Cardiac muscle cell (in vitro differentiated cells and primary cell): ENCODE data around the gene ZDHHC11. TPM values are rescaled to one million over a fixed set of nuclear protein-coding genes. Genes with fewer than 3 reads are reported as not detected.
"Not testable (repeated sequence)": the region's sequence is repeated elsewhere in the genome, so short reads cannot be mapped to it uniquely, and the experiment has no call there.

Experiments used
- DNase-seq, 2 donors: peaks; one replicate each; pipeline versions ENCODE4 v3.0.0 to v3.0.0-alpha.2; 2010 to 2017; ENCODE audit warnings: low read depth in 1 of 2, low spot score in 1 of 2
- H3K27ac ChIP-seq: fragments of 200-600 bp; sonication (generic); 2 replicates; pipeline ENCODE4 v1.5.1; 2016
- H3K27me3 ChIP-seq: fragments of 200-600 bp; sonication (generic); 2 replicates; pipeline ENCODE4 v1.6.0; 2016; ENCODE audit warnings: control low read depth
- H3K36me3 ChIP-seq: fragments of 200-600 bp; sonication (generic); 2 replicates; pipeline ENCODE4 v1.5.1; 2016; ENCODE audit warnings: control low read depth
- H3K4me1 ChIP-seq: fragments of 200-600 bp; sonication (generic); 2 replicates; pipeline ENCODE4 v1.8.1; 2017; ENCODE audit warnings: low read depth, mild to moderate bottlenecking, mixed run types
- H3K4me3 ChIP-seq: fragments of 200-600 bp; sonication (generic); 2 replicates; pipeline ENCODE4 v1.5.1; 2016; ENCODE audit warnings: mild to moderate bottlenecking
- H3K9me3 ChIP-seq: fragments of 200-600 bp; sonication (generic); 2 replicates; pipeline ENCODE4 v1.5.1; 2017; ENCODE audit warnings: low read depth, mild to moderate bottlenecking, control low read depth
- CTCF ChIP-seq: IDR thresholded peaks from 2 replicates; pipeline ENCODE4 v1.5.1; 2012; ENCODE audit warnings: low read depth, mild to moderate bottlenecking, low read length
- polyA plus RNA-seq: library from polyadenylated mRNA; unstranded; fragments of >200 nt; fragmentation: Nextera tagmentation; extraction: Ambion mirVana; gene quantifications from 2 replicates; pipeline ENCODE4 v1.2.1, GENCODE V29; 2016
- total RNA-seq: library from RNA; depleted of rRNA; stranded (reverse); fragments of >200 nt; gene quantifications from 2 replicates; pipeline ENCODE4 v1.2.3, GENCODE V29; 2016

The ZDHHC11 gene
- total and polyA plus RNA-seq, 2 experiments from 2014 or later: 12.4 TPM

GRCh38 chr5:763397-763796, 87.4 kb downstream of the ZDHHC11 start:
- TF ChIP-seq CTCF: no peak
- Histone ChIP-seq H3K36me3 (no peaks in the 10 kb centered on the region), H3K9me3 (no peaks in the 10 kb centered on the region), H3K4me1 (no peaks in the 10 kb centered on the region), H3K27ac (no peak overlapping the region), H3K27me3 (no peaks in the 10 kb centered on the region), H3K4me3 (no peak overlapping the region)
- no peak for DNase-seq

GRCh38 chr5:762996-763395, 87.8 kb downstream of the ZDHHC11 start:
- H3K27me3 ChIP-seq, H3K4me1 ChIP-seq, H3K4me3 ChIP-seq, DNase-seq, H3K27ac ChIP-seq, H3K36me3 ChIP-seq, H3K9me3 ChIP-seq: not testable (repeated sequence)

- no peaks in the 10 kb centered on the region for H3K4me1 ChIP-seq
- H3K36me3 ChIP-seq: no peaks in the 10 kb centered on the region
- H3K4me3 ChIP-seq: no peak overlapping the region
- H3K9me3 ChIP-seq: no peaks in the 10 kb centered on the region
- no peak for DNase-seq
- no peaks in the 10 kb centered on the region for H3K27me3 ChIP-seq
- no peak overlapping the region for H3K27ac ChIP-seq
- TF ChIP-seq CTCF: no peak
These were observed 88.7 kb downstream of the ZDHHC11 start for GRCh38 chr5:761854-762710.

- no peak for DNase-seq
- Histone ChIP-seq H3K36me3 (no peaks in the 10 kb centered on the region), H3K4me1 (no peaks in the 10 kb centered on the region), H3K4me3 (no peak overlapping the region), H3K9me3 (no peaks in the 10 kb centered on the region), H3K27me3 (no peaks in the 10 kb centered on the region), H3K27ac (no peak overlapping the region)
- no peak for TF ChIP-seq CTCF
These were observed 89.6 kb downstream of the ZDHHC11 start for GRCh38 chr5:761059-761771.

GRCh38 chr5:760363-761058, 90.3 kb downstream of the ZDHHC11 start:
- H3K27me3 ChIP-seq: no peaks in the 10 kb centered on the region
- H3K9me3 ChIP-seq: no peaks in the 10 kb centered on the region
- H3K4me1 ChIP-seq: no peaks in the 10 kb centered on the region
- DNase-seq: no peak
- no peak overlapping the region for H3K4me3 ChIP-seq
- H3K36me3 ChIP-seq: no peaks in the 10 kb centered on the region
- no peak for TF ChIP-seq CTCF
- no peak overlapping the region for H3K27ac ChIP-seq
